Immature natural killer cell (primary cell): ENCODE results near the gene NBAS. TPM values are rescaled to one million over a fixed set of nuclear protein-coding genes. Genes with fewer than 3 reads are reported as not detected.

Experiments used
- DNase-seq, 3 donors: peaks; one replicate each; pipeline ENCODE4 v3.0.0; 2022; ENCODE audit warnings: mixed read lengths in 1 of 3
- H3K27ac Mint-ChIP-seq, 6 donors: one replicate each; pipeline ENCODE4 v1.8.0; 2020; ENCODE audit warnings: mixed read lengths in 6 of 6, mild to moderate bottlenecking in 5 of 6, inconsistent platforms in 4 of 6, moderate library complexity in 3 of 6
- H3K27me3 Mint-ChIP-seq, 3 donors: one replicate each; pipeline ENCODE4 v1.8.0; 2020 to 2021; ENCODE audit warnings: low read depth in 3 of 3, mild to moderate bottlenecking in 3 of 3, mixed read lengths in 3 of 3, moderate library complexity in 3 of 3, inconsistent platforms in 1 of 3
- H3K36me3 Mint-ChIP-seq, 3 donors: one replicate each; pipeline ENCODE4 v1.8.0; 2020; ENCODE audit warnings: mixed read lengths in 3 of 3, inconsistent platforms in 2 of 3, mild to moderate bottlenecking in 2 of 3
- H3K4me1 Mint-ChIP-seq, 2 donors: one replicate each; pipeline ENCODE4 v1.8.0; 2020; ENCODE audit warnings: inconsistent platforms in 2 of 2, mild to moderate bottlenecking in 2 of 2, mixed read lengths in 2 of 2, moderate library complexity in 1 of 2
- H3K4me3 Mint-ChIP-seq, 5 donors: one replicate each; pipeline ENCODE4 v1.8.0; 2020; ENCODE audit warnings: mild to moderate bottlenecking in 5 of 5, mixed read lengths in 5 of 5, inconsistent platforms in 3 of 5, moderate library complexity in 3 of 5
- H3K9me3 Mint-ChIP-seq, 6 donors: one replicate each; pipeline ENCODE4 v1.8.0; 2020; ENCODE audit warnings: mild to moderate bottlenecking in 6 of 6, mixed read lengths in 6 of 6, inconsistent platforms in 4 of 6, moderate library complexity in 3 of 6
- polyA plus RNA-seq, 3 donors: library from polyadenylated mRNA; unstranded; fragments of 300-500 nt; fragmentation: Illumina TruSeq; gene quantifications; one replicate each; pipeline ENCODE4 v1.2.3, GENCODE V29; 2021

The NBAS gene
- polyA plus RNA-seq, 3 donors from 2014 or later: 10.8 to 21.0 (median 11.6) TPM

- DNase-seq: no peak
- Mint-ChIP-seq H3K27me3 (no peaks in the 10 kb centered on the region), H3K9me3 (no peaks in the 10 kb centered on the region), H3K36me3 (peaks cover 19 to 49% (median 44%) of the 10 kb centered on the region in 3 donors), H3K27ac (no peak overlapping the region), H3K4me3 (no peak overlapping the region), H3K4me1 (no peaks in the 10 kb centered on the region)
Measured at GRCh38 chr2:15486770-15487169, 74.4 kb downstream of the NBAS start.

- Mint-ChIP-seq H3K9me3 (no peaks in the 10 kb centered on the region), H3K4me3 (no peak overlapping the region), H3K36me3 (peaks cover 25 to 54% (median 47%) of the 10 kb centered on the region in 3 donors), H3K4me1 (no peaks in the 10 kb centered on the region), H3K27ac (no peak overlapping the region), H3K27me3 (no peaks in the 10 kb centered on the region)
- no peak for DNase-seq
Measured at GRCh38 chr2:15485949-15486348, 75.2 kb downstream of the NBAS start.

- Mint-ChIP-seq H3K27me3 (no peaks in the 10 kb centered on the region), H3K36me3 (peaks cover 30 to 50% (median 44%) of the 10 kb centered on the region in 3 donors), H3K27ac (no peak overlapping the region), H3K9me3 (no peaks in the 10 kb centered on the region), H3K4me3 (no peak overlapping the region), H3K4me1 (no peaks in the 10 kb centered on the region)
- no peak for DNase-seq
Measured at GRCh38 chr2:15481000-15481399, 80.1 kb downstream of the NBAS start.

GRCh38 chr2:15480552-15480951 lies 80.6 kb downstream of the NBAS start:
- H3K9me3 Mint-ChIP-seq: no peaks in the 10 kb centered on the region
- no peaks in the 10 kb centered on the region for H3K27me3 Mint-ChIP-seq
- DNase-seq: no peak
- no peak overlapping the region for H3K27ac Mint-ChIP-seq
- H3K4me3 Mint-ChIP-seq: no peak overlapping the region
- peaks cover 29 to 48% (median 44%) of the 10 kb centered on the region in 3 donors for H3K36me3 Mint-ChIP-seq
- H3K4me1 Mint-ChIP-seq: no peaks in the 10 kb centered on the region

- H3K4me3 Mint-ChIP-seq: no peak overlapping the region
- H3K36me3 Mint-ChIP-seq: peaks cover 29 to 39% (median 33%) of the 10 kb centered on the region in 3 donors
- H3K27ac Mint-ChIP-seq: peak overlapping the region in 2 of 6 donors; percentile 6 to 76
- no peak for DNase-seq
- H3K4me1 Mint-ChIP-seq: peaks cover 12 to 20% of the 10 kb centered on the region in 2 donors
- peaks cover 0 to 1% (median 0%) of the 10 kb centered on the region in 3 donors for H3K27me3 Mint-ChIP-seq
- H3K9me3 Mint-ChIP-seq: no peaks in the 10 kb centered on the region
Measured at GRCh38 chr2:15472876-15473275, 88.3 kb downstream of the NBAS start.

GRCh38 chr2:15472133-15472532 lies 89.0 kb downstream of the NBAS start:
- Mint-ChIP-seq H3K4me3 (no peak overlapping the region), H3K9me3 (no peaks in the 10 kb centered on the region), H3K27me3 (peaks cover 0 to 1% (median 0%) of the 10 kb centered on the region in 3 donors), H3K36me3 (peaks cover 28 to 43% (median 40%) of the 10 kb centered on the region in 3 donors), H3K27ac (peak overlapping the region in 4 of 6 donors; percentile 28 to 76 (median 56)), H3K4me1 (peaks cover 12 to 20% of the 10 kb centered on the region in 2 donors)
- peak in 2 of 3 donors; percentile 3 to 4 for DNase-seq

GRCh38 chr2:15471606-15472005 lies 89.5 kb downstream of the NBAS start:
- Mint-ChIP-seq H3K27me3 (peaks cover 0 to 1% (median 0%) of the 10 kb centered on the region in 3 donors), H3K4me1 (peaks cover 12 to 20% of the 10 kb centered on the region in 2 donors), H3K9me3 (no peaks in the 10 kb centered on the region), H3K4me3 (no peak overlapping the region), H3K36me3 (peaks cover 28 to 44% (median 40%) of the 10 kb centered on the region in 3 donors), H3K27ac (peak overlapping the region in 3 of 6 donors; percentile 15 to 60 (median 37))
- no peak for DNase-seq

GRCh38 chr2:15460112-15460620 lies 101.0 kb downstream of the NBAS start:
- Mint-ChIP-seq H3K27ac (no peak overlapping the region), H3K36me3 (peaks cover 37 to 51% (median 37%) of the 10 kb centered on the region in 3 donors), H3K27me3 (peaks cover 0 to 3% (median 1%) of the 10 kb centered on the region in 3 donors), H3K4me1 (no peaks in the 10 kb centered on the region), H3K9me3 (no peaks in the 10 kb centered on the region), H3K4me3 (no peak overlapping the region)
- DNase-seq: no peak

- Mint-ChIP-seq H3K4me3 (no peak overlapping the region), H3K36me3 (peaks cover 25 to 43% (median 27%) of the 10 kb centered on the region in 3 donors), H3K27me3 (peaks cover 0 to 1% (median 0%) of the 10 kb centered on the region in 3 donors), H3K4me1 (no peaks in the 10 kb centered on the region), H3K9me3 (no peaks in the 10 kb centered on the region), H3K27ac (no peak overlapping the region)
- no peak for DNase-seq
Measured at GRCh38 chr2:15458277-15458676, 102.9 kb downstream of the NBAS start.

- H3K27me3 Mint-ChIP-seq: peaks cover 0 to 1% (median 0%) of the 10 kb centered on the region in 3 donors
- no peak overlapping the region for H3K27ac Mint-ChIP-seq
- H3K4me3 Mint-ChIP-seq: no peak overlapping the region
- no peaks in the 10 kb centered on the region for H3K4me1 Mint-ChIP-seq
- H3K36me3 Mint-ChIP-seq: peaks cover 25 to 43% (median 26%) of the 10 kb centered on the region in 3 donors
- H3K9me3 Mint-ChIP-seq: no peaks in the 10 kb centered on the region
- no peak for DNase-seq
Measured at GRCh38 chr2:15457868-15458267, 103.3 kb downstream of the NBAS start.

- Mint-ChIP-seq H3K4me1 (no peaks in the 10 kb centered on the region), H3K9me3 (no peaks in the 10 kb centered on the region), H3K4me3 (no peak overlapping the region), H3K27me3 (no peaks in the 10 kb centered on the region), H3K27ac (no peak overlapping the region), H3K36me3 (peaks cover 23 to 41% (median 29%) of the 10 kb centered on the region in 3 donors)
- no peak for DNase-seq
Measured at GRCh38 chr2:15456352-15456751, 104.8 kb downstream of the NBAS start.

- H3K4me1 Mint-ChIP-seq: peaks cover 0 to 6% of the 10 kb centered on the region in 2 donors
- peaks cover 17 to 35% (median 24%) of the 10 kb centered on the region in 3 donors for H3K36me3 Mint-ChIP-seq
- H3K9me3 Mint-ChIP-seq: no peaks in the 10 kb centered on the region
Measured at GRCh38 chr2:15450808-15451207, 110.3 kb downstream of the NBAS start.

GRCh38 chr2:15449556-15450236 lies 111.4 kb downstream of the NBAS start:
- peak overlapping the region in 1 of 6 donors; percentile 39 for H3K27ac Mint-ChIP-seq
- H3K4me1 Mint-ChIP-seq: peaks cover 0 to 6% of the 10 kb centered on the region in 2 donors
- DNase-seq: no peak
- H3K9me3 Mint-ChIP-seq: peaks cover 0 to 2% (median 0%) of the 10 kb centered on the region in 6 donors
- no peak overlapping the region for H3K4me3 Mint-ChIP-seq
- H3K36me3 Mint-ChIP-seq: peaks cover 19 to 37% (median 26%) of the 10 kb centered on the region in 3 donors
- H3K27me3 Mint-ChIP-seq: no peaks in the 10 kb centered on the region

More at GRCh38 chr2:15450808-15451207, 110.3 kb downstream of the NBAS start:
- no peak overlapping the region for H3K27ac Mint-ChIP-seq
- no peaks in the 10 kb centered on the region for H3K27me3 Mint-ChIP-seq
- no peak overlapping the region for H3K4me3 Mint-ChIP-seq
- DNase-seq: no peak

GRCh38 chr2:15448250-15448839 lies 112.8 kb downstream of the NBAS start:
- Mint-ChIP-seq H3K27ac (no peak overlapping the region), H3K4me3 (no peak overlapping the region), H3K4me1 (peaks cover 0 to 6% of the 10 kb centered on the region in 2 donors), H3K27me3 (no peaks in the 10 kb centered on the region), H3K9me3 (peaks cover 0 to 2% (median 0%) of the 10 kb centered on the region in 6 donors), H3K36me3 (peaks cover 15 to 32% (median 21%) of the 10 kb centered on the region in 3 donors)
- DNase-seq: no peak
